HG03196 (cell line): ENCODE data around the gene WDR46.

Experiments used
- ATAC-seq: cut with Tn5 transposase; IDR thresholded peaks from one replicate; pipeline ENCODE4 v1.9.1; 2021; ENCODE audit not compliant: unreplicated experiment

WDR46 gene

DNA sequence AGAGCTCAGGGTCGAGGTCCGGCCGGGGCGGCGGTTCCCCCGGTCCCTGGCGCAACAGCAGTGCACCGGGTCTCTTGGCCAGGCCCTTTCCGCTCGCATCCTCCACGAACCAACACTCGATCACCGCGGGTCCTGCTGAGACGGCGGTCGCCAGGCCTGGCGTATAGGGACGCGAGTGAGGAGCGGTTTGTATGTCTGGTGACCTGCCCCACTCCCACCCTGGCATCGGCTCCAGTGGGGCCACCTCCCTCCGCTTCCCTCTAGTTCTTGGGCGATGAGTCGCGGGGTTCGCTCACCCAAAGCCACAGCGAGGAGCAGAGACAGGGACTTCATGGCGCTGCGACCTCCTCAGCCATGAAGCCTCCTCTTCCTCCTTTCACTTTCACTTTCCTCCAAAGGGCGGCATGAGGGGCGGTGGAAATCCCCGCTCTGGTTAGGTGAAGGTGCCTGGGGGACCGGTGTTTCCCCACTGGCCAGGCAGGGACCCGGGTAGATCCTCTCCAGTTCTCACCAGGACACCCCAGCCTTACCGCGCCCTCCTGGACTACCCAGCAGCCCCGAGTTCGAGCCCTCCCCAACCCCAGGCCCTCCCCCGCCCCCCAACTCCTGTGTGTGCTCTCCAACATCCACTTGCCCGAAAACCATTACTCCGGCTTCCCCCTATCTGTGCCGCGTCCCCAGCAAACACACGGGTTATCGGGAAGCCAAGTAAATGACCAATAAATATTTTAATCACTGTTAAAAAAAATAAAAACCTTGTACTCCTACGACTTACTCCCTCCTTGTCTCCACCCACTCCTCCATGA lies 24.9 kb upstream of the WDR46 start, which contains the start of gene TAPBP:
TAPBP (minus strand) TSS at position 370 of the 806 bp plus-strand sequence; CDS start at position 333, 37 bp downstream.
- ATAC-seq: peak; percentile 37

DNA sequence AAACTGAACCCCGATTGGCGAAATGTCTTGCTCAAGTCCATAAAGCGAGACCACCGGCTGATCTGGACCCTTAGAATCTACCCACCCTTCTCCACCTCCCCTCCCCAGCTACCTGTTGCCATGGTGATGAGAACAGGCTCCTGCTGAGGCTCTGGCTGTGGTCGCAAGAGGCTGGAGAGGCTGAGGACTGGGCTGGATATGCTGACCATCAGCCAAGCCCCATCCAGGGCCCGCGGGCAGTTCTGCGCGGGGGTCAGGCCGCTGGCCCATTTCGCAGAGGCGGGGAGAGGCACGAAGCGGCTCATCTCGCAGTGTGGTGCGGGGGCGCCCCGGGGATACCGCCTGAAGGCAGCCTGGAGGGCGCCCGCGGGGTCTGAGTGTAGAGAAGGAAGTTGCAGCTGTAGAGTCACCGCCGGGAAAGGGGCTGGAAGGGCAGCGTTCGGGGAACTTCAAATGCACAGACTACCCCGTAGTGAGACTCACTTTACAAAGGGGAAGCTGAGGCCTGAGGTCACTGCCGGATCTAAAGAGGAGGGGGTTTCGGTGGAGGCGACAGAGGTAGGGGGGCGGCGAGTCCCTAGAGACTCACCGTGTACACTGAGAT lies 24.2 kb upstream of the WDR46 start:
- peak; percentile 6 for ATAC-seq

DNA sequence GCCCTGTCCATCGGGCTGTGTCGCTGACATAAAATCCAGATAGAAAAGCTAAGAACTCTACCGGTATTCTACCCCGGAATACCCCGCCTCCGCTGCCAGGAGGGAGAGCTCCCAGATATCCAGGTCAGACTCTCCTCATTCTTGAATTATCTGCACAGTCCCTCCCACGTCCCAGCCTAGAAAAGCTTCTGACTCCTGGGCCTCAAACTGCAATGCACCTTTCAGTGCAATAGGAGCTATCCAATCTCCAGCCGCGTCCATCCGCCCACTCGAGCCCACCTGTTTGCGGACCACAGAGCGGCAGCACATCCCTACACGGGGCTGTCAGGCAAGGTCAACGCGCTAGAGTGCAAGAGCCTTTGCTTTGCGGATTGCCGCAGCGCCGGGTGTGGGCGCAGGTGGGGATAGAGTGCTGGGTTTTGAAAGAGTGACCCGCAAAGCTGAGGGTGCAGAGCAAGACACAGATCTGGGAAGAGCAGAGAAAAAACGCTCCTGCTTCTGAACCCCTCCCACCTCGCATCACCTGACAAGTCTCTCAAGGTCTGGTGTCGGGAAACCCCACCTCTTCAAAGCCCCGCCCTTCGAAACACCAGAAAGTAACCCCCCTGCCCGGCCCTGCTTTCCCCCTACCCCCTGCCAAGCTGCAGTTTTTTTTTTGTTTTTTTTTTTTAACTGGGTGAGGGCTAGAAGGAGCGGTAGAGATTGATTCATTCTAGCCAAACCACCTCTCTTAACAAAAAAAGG lies 23.5 kb upstream of the WDR46 start:
- no peak for ATAC-seq

DNA sequence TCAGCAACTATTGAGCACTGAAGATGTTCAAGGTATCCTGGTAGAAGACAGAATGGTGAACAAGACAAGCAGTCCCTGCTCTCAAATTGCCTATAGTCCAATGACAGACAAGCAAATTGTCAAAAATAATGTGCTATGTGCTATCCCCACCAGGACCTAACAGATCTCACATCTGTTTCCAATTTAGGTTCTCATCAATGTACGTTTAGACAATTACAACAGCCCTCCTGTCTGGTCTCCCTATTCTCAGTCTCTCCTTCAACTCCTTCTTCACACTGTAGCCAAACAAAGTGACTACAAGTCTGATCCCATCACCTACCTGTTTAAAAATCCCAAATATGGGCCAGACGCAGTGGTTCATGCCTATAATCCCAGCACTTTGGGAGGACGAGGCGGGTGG lies 17.3 kb upstream of the WDR46 start:
- no peak for ATAC-seq

DNA sequence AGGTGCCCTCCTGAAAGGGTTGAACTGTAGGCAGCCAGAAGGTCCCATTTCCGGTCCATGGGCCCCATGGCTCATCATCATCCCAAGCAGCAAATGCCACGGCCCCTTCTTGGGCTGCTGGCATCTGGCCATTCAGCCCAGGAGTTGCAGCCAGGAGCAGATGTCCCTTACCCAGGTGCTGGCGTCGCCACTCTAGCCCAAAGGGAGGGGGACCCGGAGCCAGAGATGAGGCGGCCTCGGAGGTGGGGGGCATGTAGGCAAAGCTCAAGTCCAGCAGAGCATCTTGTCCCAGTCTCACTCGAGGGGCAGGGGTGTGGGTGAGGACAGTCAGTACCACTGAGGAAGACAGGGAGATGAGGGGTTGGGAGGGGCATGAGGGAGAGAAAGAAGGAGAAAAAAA lies 16.0 kb upstream of the WDR46 start:
- ATAC-seq: no peak

DNA sequence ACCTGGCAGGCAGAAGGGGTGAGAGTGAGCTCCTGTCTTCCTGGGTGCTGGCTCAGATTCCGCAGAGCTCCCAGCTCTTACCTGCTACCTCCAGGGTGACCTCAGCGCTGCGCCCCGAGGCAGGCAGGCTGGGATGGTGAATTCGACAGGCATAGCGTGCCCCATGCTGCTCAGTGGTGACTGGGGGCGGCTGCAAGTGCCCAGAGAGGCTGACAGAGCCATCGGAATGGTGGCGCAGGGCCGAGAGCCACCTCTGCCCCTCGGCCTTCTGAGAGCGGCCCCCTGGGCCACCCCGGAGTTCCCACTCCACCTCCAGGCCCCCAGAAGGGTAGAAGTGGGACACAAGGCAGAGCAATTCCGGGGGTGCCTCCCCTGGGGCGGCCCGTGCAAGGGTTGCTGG lies 15.2 kb upstream of the WDR46 start:
- no peak for ATAC-seq

DNA sequence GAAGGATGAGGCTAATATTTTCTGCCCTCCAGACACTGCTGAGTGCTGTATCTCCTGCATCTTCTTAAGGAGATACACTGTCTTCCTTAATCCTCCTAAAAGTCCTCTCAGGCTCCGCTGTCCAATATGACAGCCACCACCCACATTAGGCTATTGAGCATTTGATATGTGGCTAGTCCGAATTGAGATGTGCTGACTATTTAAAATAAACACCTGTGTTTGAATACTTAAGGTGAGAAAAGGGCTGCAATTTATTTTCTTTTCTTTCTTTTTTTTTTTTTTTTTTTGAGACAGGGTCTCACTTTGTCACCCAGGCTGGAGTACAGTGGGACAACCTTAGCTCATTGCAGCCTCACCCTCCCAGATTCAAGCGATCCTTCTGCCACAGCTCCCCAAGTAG lies 12.8 kb upstream of the WDR46 start:
- ATAC-seq: no peak

DNA sequence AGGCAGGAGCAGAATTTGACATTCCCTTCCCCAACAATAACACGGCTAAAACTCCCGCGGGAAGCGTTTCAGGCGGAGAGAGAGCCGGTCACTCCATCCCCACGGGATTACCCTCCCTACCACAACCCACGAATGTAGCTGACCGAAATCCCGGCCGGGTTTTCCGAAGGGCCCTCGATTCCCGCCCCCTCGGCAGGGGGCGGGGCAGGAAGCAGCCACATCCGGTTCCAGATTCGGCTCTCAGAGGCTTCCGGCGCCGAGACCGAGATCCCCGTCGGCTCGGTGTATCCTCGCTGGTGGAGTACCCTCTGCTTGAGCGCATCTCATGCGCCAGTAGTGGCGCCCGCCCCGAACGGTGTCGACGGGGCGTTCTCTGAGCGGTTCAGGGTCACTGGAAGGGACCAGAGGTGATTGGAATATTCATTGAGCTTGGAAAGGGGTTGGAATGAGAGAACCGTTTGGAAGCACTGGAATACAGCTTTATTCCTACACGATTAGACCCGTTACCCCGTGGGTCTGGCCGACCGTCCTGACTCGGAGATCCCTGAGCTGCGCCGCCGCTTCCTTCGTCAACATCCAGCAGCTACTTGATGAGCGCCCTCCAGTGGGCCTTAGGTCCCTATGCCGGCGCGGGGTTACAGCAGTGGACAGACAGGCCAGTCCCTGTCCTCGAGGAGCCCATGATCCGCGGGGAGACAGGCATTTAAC lies 10.4 kb upstream of the WDR46 start:
- ATAC-seq: peak; percentile 71

DNA sequence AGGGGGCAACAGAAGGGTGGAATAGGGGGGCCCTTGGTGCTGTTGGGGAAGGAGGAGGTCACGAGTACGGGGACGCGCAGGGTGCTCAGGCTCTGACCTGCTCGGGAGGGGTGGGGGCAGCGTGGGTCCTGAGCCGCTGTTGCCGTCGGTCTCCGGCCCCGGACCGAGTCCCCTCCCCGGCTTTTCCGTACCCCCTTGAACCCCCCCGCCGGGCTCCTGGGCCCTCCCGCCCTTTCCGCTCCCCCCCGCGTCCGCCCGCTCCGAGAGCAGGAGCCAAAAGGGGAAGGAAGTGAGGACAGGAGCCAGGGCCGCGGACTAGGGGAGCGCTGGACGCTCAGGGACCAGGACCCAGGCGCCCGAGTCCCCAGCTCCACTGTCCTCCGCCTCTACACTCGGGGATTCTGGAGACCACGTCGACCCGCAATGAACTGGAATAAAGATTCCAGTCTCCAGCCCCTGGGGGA lies 9.8 kb upstream of the WDR46 start, which contains the start of gene RGL2:
RGL2 (minus strand) TSS at position 170 of the 464 bp plus-strand sequence. CDS start 332 bp downstream, outside the sequence.
- ATAC-seq: peak; percentile 28

DNA sequence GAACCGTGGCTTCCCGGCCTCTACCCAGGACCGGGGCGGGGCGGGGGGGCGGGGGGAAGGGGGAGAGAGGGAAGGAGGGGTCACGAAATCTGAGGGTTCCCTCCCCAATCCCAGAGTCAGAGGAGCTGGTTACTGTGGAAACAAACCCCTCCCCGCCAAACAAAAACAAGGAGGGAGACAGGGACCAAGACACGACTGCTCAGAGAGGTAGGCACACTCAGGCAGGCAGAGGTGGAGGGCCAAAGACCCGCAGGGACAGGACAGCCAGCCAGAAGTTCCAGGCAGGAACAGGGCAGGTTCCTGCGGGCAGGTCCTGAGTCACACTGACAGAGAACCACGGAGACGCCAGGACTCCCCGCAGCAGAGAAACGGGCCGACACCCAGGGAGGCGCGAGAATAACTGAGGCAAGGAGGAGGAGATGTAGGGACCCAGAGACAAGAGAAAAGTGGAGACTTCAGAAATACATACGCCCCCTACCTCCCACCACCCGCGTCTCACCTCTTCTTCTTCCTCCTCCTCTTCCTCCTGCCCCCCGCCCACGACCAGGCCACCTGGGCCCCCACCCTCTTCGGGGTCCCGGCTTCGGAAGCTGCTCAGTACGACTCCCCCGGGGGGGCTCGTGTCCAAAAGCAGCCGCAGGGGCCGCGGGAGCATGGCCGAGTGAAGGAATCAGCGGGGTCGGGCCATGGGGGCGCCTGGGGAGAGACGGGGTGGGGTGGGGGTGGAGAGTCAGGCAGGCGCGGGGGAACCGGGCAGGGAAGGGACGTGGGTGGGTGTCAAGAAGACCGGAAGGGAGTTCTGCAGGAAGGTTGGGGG lies 9.1 kb upstream of the WDR46 start:
- no peak for ATAC-seq

DNA sequence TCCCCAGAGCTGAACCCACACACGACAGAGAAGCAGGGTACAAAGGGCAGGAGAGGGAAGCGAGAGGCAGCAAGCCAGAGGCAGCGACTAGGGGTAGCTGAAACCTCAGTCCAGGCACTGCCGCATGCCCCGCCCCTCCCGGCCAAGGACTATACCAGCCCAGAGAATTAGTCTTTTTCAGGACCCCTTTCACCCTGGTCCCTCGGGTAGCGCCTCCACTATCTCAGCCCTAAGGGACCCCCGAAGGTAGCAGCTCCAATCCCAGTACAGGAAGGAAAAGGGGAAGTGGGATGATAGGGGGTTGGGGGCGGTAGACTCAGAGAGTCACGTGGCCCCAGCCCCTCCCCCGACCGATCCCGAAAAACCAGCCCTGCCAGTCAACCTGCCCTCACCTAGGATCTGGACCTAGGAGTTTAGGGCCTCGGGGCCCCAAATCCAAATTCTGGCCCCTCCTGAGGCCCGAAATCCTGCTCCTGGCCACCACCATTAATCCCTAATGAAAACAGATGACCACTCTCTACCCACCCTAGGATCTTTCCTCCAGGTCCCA lies 8.4 kb upstream of the WDR46 start:
- ATAC-seq: no peak

DNA sequence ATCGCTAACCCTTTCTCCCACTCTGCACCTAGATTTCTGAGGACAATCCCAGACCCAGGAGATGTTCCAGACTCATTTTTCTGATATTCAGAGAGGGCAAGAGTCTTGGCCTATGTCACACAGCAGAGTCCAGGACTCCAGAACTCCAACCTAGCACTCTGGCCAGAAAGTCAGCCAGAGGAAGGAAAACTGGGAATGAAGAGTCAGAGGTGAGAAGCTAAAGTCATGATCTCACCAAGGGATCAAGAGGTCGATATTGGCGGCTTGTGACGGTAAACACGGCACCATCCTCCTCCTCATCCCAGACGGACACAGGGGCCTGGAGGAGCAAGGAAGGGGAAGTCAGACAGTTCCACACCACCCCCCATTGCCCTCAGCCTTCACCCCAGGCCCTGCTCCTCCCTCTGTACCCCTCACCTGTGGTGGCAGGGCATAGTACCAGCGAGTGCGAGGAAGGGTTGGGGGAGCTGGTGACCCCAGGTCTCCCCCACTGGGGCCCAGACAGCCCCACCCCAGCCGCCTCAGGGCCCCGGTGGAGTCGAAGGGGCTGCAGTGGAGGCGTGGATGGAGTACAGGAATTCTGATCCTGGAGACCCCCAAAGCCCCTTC lies 7.9 kb upstream of the WDR46 start:
- ATAC-seq: no peak

DNA sequence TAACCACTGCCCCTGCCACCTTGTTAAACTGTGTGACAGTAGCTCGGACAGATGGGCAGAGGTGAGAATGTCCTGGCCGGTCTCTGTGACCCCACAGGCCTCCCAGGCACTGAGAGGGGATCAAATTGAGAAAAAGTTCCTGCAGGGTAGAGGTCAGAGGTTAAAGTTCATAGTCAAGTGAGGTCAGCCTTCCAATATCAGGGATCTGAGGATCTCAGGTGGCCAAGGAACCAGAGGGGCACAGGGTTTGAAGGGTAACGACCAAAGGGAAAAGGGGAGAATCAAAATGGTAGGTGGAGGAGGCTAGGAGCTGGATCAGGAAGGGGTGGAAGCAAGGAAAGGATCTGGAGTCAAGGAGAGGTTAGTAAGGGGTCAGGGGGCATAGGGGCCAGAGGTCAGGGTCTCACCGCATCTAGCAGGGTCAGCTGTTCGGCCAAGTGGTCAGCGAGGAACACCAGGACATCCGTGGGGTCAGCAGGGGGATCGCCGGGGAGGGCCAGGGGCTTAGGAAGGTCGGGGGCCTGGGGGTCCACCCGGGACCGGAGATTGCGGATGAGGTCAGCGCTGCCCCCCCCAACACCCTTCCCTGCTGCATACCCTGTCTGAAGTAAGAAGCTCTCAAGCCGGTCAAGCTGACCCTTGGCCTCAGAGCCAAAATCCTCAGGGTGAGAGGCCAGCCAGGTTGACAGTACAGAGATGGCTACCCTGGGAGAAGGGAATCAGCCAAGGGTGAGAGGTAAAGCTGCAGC lies 6.8 kb upstream of the WDR46 start:
- no peak for ATAC-seq

DNA sequence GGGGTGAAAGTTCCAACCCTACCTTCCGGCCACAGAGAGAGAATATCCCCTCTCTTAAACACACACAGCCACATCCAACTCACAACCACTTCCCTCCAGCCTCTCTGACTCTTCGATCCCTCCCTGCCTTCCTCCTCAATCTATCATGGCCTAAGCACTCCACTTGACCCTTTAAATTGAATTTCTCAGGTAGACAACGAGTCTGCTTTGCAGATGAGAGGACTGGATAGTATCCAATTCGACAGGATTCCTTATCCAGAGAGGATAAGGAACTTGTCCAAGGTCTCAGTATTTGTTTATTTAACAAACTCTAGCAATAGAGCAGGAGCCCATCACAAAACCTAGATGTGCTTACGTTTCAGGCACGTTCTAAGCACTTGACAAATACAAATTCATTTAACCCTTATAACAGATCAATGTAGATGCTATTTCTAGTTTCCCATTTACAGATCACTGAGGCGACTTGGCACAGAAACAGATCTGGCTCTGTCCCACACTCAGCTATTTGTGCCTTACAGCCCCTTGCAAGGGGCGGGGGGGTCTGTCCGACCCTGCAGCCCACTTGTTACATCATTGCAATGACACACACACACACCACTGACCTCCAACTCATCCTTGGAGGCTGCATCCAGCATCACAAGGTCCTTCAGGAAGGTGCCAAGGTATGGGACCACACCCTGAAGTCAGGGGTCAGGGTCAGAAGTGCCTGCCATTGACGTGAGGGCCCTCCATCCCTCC lies 5.2 kb upstream of the WDR46 start:
- ATAC-seq: no peak

DNA sequence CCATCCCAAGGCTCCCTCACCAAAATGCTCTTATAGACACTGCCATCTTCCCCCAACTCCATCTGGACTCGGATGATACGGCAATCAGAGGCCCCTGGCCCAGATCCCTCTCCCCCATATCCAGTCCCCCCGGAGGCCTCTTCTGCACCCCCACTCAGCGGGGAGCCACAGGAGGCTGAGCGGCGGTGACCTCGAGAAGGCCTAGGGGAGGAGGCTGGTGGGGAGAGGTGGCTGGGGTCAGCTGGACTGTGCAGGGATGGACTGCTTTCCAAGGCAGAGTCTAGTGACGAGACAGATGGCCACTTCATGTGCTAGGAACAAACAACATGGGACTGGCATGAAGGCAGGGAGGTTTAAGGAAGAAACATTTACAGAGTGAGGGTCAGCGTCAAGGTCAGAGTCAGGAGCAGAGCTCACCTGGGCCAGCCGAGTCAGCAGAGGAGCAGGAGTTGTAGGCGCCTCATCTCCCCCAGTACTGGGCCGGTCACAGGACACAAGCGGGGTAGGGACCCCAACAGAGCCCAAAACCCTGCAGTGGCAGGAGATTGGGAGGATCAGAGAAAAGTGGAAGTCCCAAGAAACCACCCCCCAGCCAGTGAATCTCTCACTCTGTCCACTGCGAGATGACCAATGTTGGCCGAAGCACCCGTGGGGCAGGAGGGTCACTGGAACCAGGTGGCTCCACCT lies 4.1 kb upstream of the WDR46 start:
- ATAC-seq: no peak

DNA sequence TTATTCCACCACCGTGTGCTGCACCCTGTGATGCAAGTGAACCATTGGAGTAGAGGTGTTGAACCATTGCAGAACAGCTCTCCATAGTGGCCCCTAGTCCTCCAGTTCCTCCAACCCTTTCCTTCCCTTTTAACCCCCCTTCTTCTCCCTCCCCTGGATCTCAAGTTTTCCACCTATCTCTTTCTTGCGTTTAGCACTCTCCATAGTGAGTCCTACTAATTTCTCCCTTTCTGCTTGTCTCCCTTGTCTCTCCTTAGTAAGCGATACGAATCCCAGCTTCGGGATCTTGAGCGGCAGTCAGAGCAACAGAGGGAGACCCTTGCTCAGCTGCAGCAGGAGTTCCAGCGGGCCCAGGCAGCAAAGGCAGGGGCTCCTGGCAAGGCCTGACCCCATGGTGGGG lies 1.4 kb upstream of the WDR46 start:
- no peak for ATAC-seq

DNA sequence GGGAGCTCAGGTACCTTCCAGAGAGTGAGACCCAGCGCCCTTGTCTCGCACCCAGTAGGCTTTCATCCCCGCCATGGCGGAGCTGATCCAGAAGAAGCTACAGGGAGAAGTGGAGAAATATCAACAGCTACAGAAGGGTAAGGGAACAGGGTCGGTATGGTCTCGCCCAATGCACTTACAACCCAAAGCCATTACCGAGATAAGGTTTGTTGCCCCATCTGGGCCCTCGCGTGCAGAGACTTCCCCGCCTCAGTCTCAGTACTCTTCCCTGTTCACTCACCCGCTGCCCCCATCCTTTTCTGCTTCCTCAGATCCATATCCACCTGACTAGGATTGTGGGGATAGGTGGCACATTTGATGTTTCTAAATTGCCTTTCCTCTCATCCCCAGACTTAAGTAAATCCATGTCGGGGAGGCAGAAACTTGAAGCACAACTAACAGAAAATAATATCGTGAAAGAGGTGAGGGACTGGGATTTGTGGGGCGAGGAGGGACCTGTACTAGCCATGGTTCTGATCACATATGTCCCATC lies 811 bp upstream of the WDR46 start:
- no peak for ATAC-seq
